Measurements from ENCODE around the gene DDX17. TPM values are rescaled to one million over a fixed set of nuclear protein-coding genes. Genes with fewer than 3 reads are reported as not detected.

DDX17 gene
- total RNA-seq, 1 donor from 2014 or later = 651 TPM

- Mint-ChIP-seq H3K27me3 (no peaks in the 10 kb centered on the region), H3K9me3 (ENCODE audit: low read depth) (no peaks in the 10 kb centered on the region), H3K4me1 (ENCODE audit: low read depth) (no peaks in the 10 kb centered on the region), H3K4me3 (ENCODE audit: low read depth) (no peak overlapping the region), H3K27ac (peak overlapping the region; percentile 78), H3K36me3 (ENCODE audit: insufficient read depth) (peaks cover 53% of the 10 kb centered on the region)
- DNase-seq (ENCODE audit: low spot score, unreplicated experiment) = no peak
- no peak for TF ChIP-seq CTCF (IDR thresholded peaks at IDR 0.05; ENCODE audit: unreplicated experiment)
Measured at GRCh38 chr22:38490915-38491314, 15.2 kb downstream of the DDX17 start.

GRCh38 chr22:38490475-38490874 is 15.6 kb downstream of the DDX17 start:
- H3K27me3 Mint-ChIP-seq = no peaks in the 10 kb centered on the region
- no peak for TF ChIP-seq CTCF (IDR thresholded peaks at IDR 0.05; ENCODE audit: unreplicated experiment)
- H3K4me3 Mint-ChIP-seq (ENCODE audit: low read depth) = no peak overlapping the region

GRCh38 chr22:38489561-38490145 is 16.5 kb downstream of the DDX17 start:
- no peaks in the 10 kb centered on the region for H3K9me3 Mint-ChIP-seq (ENCODE audit: low read depth)
- H3K36me3 Mint-ChIP-seq (ENCODE audit: insufficient read depth) = peaks cover 54% of the 10 kb centered on the region
- no peak for TF ChIP-seq CTCF (IDR thresholded peaks at IDR 0.05; ENCODE audit: unreplicated experiment)

More at GRCh38 chr22:38490475-38490874, 15.6 kb downstream of the DDX17 start:
- Mint-ChIP-seq H3K36me3 (ENCODE audit: insufficient read depth) (peaks cover 55% of the 10 kb centered on the region), H3K27ac (peak overlapping the region; percentile 78), H3K9me3 (ENCODE audit: low read depth) (no peaks in the 10 kb centered on the region), H3K4me1 (ENCODE audit: low read depth) (no peaks in the 10 kb centered on the region)
- DNase-seq (ENCODE audit: low spot score, unreplicated experiment) = no peak

GRCh38 chr22:38489142-38489541 is 17.0 kb downstream of the DDX17 start:
- TF ChIP-seq CTCF (IDR thresholded peaks at IDR 0.05; ENCODE audit: unreplicated experiment) = no peak
- Mint-ChIP-seq H3K27me3 (no peaks in the 10 kb centered on the region), H3K4me3 (ENCODE audit: low read depth) (no peak overlapping the region), H3K9me3 (ENCODE audit: low read depth) (no peaks in the 10 kb centered on the region), H3K27ac (no peak overlapping the region), H3K4me1 (ENCODE audit: low read depth) (no peaks in the 10 kb centered on the region), H3K36me3 (ENCODE audit: insufficient read depth) (peaks cover 54% of the 10 kb centered on the region)
- no peak for DNase-seq (ENCODE audit: low spot score, unreplicated experiment)

More at GRCh38 chr22:38489561-38490145, 16.5 kb downstream of the DDX17 start:
- DNase-seq (ENCODE audit: low spot score, unreplicated experiment) = no peak
- Mint-ChIP-seq H3K4me3 (ENCODE audit: low read depth) (no peak overlapping the region), H3K4me1 (ENCODE audit: low read depth) (no peaks in the 10 kb centered on the region), H3K27ac (peak overlapping the region; percentile 69), H3K27me3 (no peaks in the 10 kb centered on the region)

GRCh38 chr22:38487946-38488345 is 18.2 kb downstream of the DDX17 start:
- Mint-ChIP-seq H3K27me3 (no peaks in the 10 kb centered on the region), H3K27ac (peak overlapping the region; percentile 64), H3K4me3 (ENCODE audit: low read depth) (no peak overlapping the region), H3K4me1 (ENCODE audit: low read depth) (no peaks in the 10 kb centered on the region), H3K9me3 (ENCODE audit: low read depth) (no peaks in the 10 kb centered on the region), H3K36me3 (ENCODE audit: insufficient read depth) (peaks cover 55% of the 10 kb centered on the region)
- no peak for TF ChIP-seq CTCF (IDR thresholded peaks at IDR 0.05; ENCODE audit: unreplicated experiment)
- DNase-seq (ENCODE audit: low spot score, unreplicated experiment) = no peak
